LNCAP (cell line): Measurements from ENCODE around the gene FERMT2.

Experiments
- TF ChIP-seq, protein P1 (sequence below): fragments of 450-650 bp; IDR thresholded peaks from 2 replicates; pipeline ENCODE4 v1.5.1; 2017; ENCODE audit warnings: mild to moderate bottlenecking

The FERMT2 gene

DNA sequence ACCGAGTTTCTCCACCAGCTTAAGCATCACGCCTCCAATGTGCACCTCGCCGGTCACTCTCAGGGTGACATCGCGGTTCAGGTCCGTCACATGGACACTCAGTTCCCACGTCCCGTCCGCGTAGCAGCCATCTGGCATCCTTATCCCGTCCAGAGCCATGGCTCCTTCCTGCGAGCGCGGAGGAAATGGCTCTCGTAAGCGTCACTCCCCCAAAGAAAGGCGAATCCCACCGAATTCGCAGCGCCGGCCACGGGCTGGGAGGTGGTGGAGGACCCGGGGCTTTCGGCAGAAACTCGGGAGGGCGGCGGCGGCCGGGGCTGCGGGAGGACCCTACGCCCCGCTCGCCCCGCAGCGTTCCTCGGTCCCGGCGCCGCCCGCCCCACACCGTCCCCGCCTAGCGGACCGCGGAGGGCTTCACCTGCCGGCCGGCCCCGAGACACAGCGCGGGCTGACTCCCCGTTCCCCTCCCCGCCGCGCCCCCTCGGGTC lies 396 bp downstream of the FERMT2 start:
- TF ChIP-seq, protein P1, sequence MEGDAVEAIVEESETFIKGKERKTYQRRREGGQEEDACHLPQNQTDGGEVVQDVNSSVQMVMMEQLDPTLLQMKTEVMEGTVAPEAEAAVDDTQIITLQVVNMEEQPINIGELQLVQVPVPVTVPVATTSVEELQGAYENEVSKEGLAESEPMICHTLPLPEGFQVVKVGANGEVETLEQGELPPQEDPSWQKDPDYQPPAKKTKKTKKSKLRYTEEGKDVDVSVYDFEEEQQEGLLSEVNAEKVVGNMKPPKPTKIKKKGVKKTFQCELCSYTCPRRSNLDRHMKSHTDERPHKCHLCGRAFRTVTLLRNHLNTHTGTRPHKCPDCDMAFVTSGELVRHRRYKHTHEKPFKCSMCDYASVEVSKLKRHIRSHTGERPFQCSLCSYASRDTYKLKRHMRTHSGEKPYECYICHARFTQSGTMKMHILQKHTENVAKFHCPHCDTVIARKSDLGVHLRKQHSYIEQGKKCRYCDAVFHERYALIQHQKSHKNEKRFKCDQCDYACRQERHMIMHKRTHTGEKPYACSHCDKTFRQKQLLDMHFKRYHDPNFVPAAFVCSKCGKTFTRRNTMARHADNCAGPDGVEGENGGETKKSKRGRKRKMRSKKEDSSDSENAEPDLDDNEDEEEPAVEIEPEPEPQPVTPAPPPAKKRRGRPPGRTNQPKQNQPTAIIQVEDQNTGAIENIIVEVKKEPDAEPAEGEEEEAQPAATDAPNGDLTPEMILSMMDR = no peak

DNA sequence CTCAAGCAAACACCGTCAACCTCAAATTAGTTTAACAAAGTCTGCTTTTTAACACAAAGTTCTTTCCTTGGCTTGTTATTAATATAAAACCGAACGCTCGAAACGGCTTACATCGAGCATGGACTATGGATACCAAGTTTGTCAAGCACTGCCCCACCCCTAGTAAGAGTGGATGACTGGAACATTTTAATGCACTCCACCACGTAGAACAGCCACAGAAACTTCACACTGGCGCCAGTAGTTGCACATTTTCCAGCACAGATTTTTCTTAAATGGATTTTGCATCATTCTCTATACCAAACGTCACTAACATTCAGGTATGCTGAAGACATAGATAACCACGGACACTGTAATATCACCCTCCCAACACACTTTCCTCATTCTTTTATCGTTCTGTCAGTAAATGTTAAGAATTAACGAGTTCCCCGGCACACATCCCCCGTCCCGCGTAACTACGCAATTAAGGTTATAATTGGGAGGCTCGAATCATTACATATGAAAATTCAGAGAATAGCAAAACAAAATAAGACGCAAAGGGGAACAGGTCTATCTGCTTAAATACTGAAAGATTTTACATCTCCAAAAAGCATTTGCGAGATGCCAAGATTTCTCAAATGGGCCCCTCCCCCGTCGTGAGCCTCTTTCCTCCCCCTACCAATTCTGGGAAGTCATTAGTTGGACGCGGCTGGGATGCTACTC lies 990 bp downstream of the FERMT2 start:
- TF ChIP-seq, protein P1 = no peak

DNA sequence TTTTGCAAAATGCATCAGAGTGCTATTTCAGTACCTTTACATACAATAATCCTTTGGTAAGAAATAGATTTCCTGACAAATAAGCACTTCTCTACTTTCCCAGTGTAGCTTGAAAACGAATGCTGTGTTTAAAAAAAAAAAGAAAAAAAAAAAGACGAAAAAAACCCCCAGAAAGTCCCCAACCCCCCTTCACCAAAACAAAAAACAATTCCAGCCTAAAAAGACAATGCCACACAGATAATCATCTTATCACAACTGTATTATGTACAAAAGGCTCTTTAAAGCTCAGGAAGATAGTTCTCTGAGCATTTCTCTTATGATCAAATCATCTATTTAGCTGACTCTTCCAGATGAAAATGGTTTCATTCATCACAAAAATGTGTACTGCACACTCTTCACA lies 1.6 kb downstream of the FERMT2 start:
- TF ChIP-seq, protein P1 = no peak

DNA sequence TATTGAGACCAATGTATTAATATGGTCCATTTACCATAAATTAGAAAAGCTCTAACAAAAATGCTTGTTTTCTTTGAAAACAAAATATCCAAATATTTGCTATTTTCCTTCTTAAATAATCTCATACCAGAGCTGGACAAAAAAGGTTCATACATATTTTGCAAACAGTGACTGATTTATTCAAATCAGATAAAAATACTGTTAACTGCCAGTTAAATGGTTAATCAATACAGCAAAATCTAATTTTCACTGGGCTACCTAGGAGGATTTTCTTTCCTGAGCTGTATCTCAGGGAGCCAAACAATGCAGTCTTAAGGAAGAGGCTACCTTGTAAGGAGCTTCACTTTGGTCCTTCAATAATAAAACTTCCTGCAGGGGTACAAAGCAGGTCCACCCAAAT lies 2.0 kb downstream of the FERMT2 start:
- TF ChIP-seq, protein P1 = no peak

DNA sequence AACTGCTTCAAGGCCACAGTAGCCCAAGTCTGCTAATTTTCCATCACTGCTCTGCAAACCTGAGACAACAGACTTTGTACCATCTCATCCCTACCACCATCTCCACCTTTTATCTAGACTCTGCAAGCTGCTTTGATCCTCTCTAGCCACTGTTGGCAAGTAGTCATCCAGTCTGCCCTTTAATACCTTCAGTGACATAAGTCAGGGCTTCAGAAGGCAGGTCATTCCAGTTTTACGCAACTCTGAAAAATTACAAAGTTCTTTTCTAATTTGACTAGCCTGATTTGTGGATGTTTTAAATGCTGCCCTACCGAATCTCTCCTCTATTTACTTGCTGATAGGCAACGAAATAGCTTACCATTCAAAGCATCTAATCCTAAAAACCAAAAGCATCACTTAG lies 2.8 kb downstream of the FERMT2 start:
- TF ChIP-seq, protein P1 = no peak

DNA sequence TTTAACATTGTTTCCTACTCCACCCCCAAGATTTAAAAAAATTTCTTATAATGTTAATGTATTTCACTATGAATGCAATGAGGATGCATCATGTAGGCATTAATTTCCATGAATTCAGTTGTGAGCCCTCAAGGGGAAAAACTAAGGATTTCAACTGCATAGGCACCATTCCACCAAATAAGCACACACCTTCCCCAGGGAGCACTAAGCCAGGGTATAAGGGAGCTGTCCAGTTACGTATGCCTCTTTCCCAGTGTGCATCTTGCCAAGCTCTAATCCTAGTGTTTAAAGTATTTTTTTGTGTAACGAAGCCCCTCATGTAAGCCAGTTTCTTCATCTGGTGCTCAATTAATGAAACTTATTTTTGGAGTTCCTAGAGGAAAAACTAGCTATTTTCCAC lies 6.6 kb downstream of the FERMT2 start:
- TF ChIP-seq, protein P1 = no peak

DNA sequence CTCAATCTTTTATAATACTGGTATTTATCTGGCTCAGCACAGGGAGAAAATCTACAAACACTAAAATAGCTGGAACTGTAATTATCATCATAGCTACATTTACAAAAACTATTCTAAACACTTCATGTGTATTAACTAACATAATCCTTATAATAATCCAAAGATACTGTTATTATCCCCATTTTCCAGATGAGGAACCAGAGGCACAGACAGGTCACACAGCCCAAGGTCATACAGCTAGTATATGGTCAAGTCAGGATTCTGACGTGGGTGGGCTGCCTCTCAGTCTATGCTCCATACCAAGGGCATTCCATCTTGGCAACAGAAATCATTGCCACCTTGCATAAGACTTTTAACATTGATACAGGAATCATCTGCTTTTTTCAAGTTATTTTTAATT lies 11.4 kb downstream of the FERMT2 start:
- TF ChIP-seq, protein P1 = no peak

DNA sequence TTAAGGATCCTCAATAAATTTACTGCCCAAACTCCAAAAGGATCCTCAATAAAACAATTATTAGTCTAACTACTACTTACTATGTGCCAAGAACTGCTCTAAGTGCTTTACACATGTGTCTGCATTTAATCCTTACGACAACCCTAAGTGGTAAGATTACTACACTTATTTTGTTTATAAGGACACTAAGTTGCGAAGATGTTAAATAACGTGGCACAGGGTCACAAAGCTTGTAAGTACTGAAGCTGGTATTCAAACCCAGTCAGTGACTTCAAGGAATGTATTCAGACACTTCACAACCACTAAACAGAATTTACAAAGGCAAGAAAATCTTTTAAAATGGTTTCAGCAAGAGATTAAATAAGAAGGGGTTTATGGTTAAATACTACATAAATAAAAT lies 13.0 kb downstream of the FERMT2 start:
- TF ChIP-seq, protein P1 = no peak
